WTC11 (cell line): ENCODE data around the gene FAN1. TPM values are rescaled to one million over a fixed set of nuclear protein-coding genes. Genes with fewer than 3 reads are reported as not detected.

Source experiments
- ATAC-seq: fragments of 200-7000 bp; cut with Tn5 transposase; 2 replicates; pipeline ENCODE4 v1.10.0; 2021; ENCODE audit warnings: mild to moderate bottlenecking, moderate library complexity
- CTCF ChIA-PET: fragments of 300-600 bp; sonication (Branson Sonifier 250); formaldehyde crosslinking; loops from one replicate; lab custom pipeline; 2021; ENCODE audit warnings: antibody characterized with exemption; lab: Charles Lee
- POLR2A ChIA-PET: fragments of 350-600 bp; sonication (Branson Sonifier 250); formaldehyde crosslinking; loops from one replicate; lab custom pipeline; 2021; ENCODE audit warnings: antibody characterized with exemption; lab: Charles Lee
- DNase-seq: peaks from one replicate; pipeline ENCODE4 v3.0.0; 2021; ENCODE audit warnings: low spot score
- H3K27ac Mint-ChIP-seq: 2 replicates; pipeline ENCODE4 v1.8.0; 2021; ENCODE audit warnings: mixed read lengths
- H3K27me3 Mint-ChIP-seq: 2 replicates; pipeline ENCODE4 v1.8.0; 2021; ENCODE audit warnings: low read depth, mild to moderate bottlenecking, moderate library complexity, mixed read lengths
- H3K36me3 Mint-ChIP-seq: 2 replicates; pipeline ENCODE4 v1.8.0; 2021; ENCODE audit warnings: mixed read lengths
- H3K4me1 Mint-ChIP-seq: 2 replicates; pipeline ENCODE4 v1.8.0; 2022; ENCODE audit warnings: mixed read lengths
- H3K4me3 Mint-ChIP-seq: 2 replicates; pipeline ENCODE4 v1.8.0; 2021; ENCODE audit warnings: mild to moderate bottlenecking, moderate library complexity, mixed read lengths
- H3K9me3 Mint-ChIP-seq: 2 replicates; pipeline ENCODE4 v1.8.0; 2021; ENCODE audit warnings: mixed read lengths
- AFF4 ChIP-seq: sonication (generic); formaldehyde crosslinking; IDR thresholded peaks from 2 replicates; pipeline ENCODE4 v1.8.1; 2023; ENCODE audit warnings: mild to moderate bottlenecking, missing genetic modification reagents, borderline replicate concordance
- ELF4 ChIP-seq: sonication (generic); formaldehyde crosslinking; IDR thresholded peaks from 2 replicates; pipeline ENCODE4 v1.8.1; 2022; ENCODE audit warnings: low read depth, mild to moderate bottlenecking, moderate library complexity, missing genetic modification reagents
- ETV6 ChIP-seq: sonication (generic); formaldehyde crosslinking; IDR thresholded peaks from 2 replicates; pipeline ENCODE4 v1.8.1; 2022; ENCODE audit warnings: mild to moderate bottlenecking, missing genetic modification reagents
- GABPB1 ChIP-seq: sonication (generic); formaldehyde crosslinking; IDR thresholded peaks from 2 replicates; pipeline ENCODE4 v1.8.1; 2023; ENCODE audit warnings: mild to moderate bottlenecking, missing genetic modification reagents
- HMGA2 ChIP-seq: fragments of 250-450 bp; sonication (Bioruptor Pico); IDR thresholded peaks from 2 replicates; pipeline ENCODE4 v1.4.0; 2021; ENCODE audit warnings: mild to moderate bottlenecking, moderate library complexity
- HMGXB4 ChIP-seq: sonication (generic); formaldehyde crosslinking; IDR thresholded peaks from 2 replicates; pipeline ENCODE4 v1.8.1; 2023; ENCODE audit warnings: mild to moderate bottlenecking, moderate library complexity, missing genetic modification reagents
- IRF1 ChIP-seq: sonication (generic); formaldehyde crosslinking; IDR thresholded peaks from 2 replicates; pipeline ENCODE4 v1.8.0; 2023; ENCODE audit warnings: missing genetic modification reagents
- IRF2 ChIP-seq: sonication (generic); formaldehyde crosslinking; IDR thresholded peaks from 2 replicates; pipeline ENCODE4 v1.8.0; 2022; ENCODE audit warnings: low read depth, missing genetic modification reagents, borderline replicate concordance
- JUN ChIP-seq: sonication (generic); formaldehyde crosslinking; IDR thresholded peaks from 2 replicates; pipeline ENCODE4 v1.8.0; 2023; ENCODE audit warnings: mild to moderate bottlenecking, missing genetic modification reagents
- MXD4 ChIP-seq: fragments of 250-450 bp; sonication (Bioruptor Pico); IDR thresholded peaks from 2 replicates; pipeline ENCODE4 v1.8.0; 2021; ENCODE audit warnings: mild to moderate bottlenecking, moderate library complexity, borderline replicate concordance
- MYBL2 ChIP-seq: sonication (generic); formaldehyde crosslinking; IDR thresholded peaks from 2 replicates; pipeline ENCODE4 v1.8.1; 2023; ENCODE audit warnings: mild to moderate bottlenecking, moderate library complexity, missing genetic modification reagents
- NR1H2 ChIP-seq: sonication (generic); formaldehyde crosslinking; IDR thresholded peaks from 2 replicates; pipeline ENCODE4 v1.9.0; 2021; ENCODE audit warnings: mild to moderate bottlenecking, moderate library complexity, missing genetic modification reagents
- TP53 ChIP-seq: sonication (generic); formaldehyde crosslinking; IDR thresholded peaks from 2 replicates; pipeline ENCODE4 v1.8.1; 2023; ENCODE audit warnings: mild to moderate bottlenecking, missing genetic modification reagents
- ZBTB21 ChIP-seq: sonication (generic); formaldehyde crosslinking; IDR thresholded peaks from 2 replicates; pipeline ENCODE4 v1.8.1; 2023; ENCODE audit warnings: mild to moderate bottlenecking, missing genetic modification reagents, borderline replicate concordance
- ZNF219 ChIP-seq: sonication (generic); formaldehyde crosslinking; IDR thresholded peaks from 2 replicates; pipeline ENCODE4 v1.8.0; 2023; ENCODE audit warnings: missing genetic modification reagents, mild to moderate bottlenecking, borderline replicate concordance
- ZNF232 ChIP-seq: sonication (generic); formaldehyde crosslinking; IDR thresholded peaks from 2 replicates; pipeline ENCODE4 v1.8.0; 2022; ENCODE audit warnings: mild to moderate bottlenecking, missing genetic modification reagents
- ZNF263 ChIP-seq: sonication (generic); formaldehyde crosslinking; IDR thresholded peaks from 2 replicates; pipeline ENCODE4 v1.8.1; 2022; ENCODE audit warnings: low read depth, mild to moderate bottlenecking, moderate library complexity, missing genetic modification reagents
- ZNF423 ChIP-seq: fragments of 250-450 bp; sonication (Bioruptor Pico); IDR thresholded peaks from 2 replicates; pipeline ENCODE4 v2.1.2; 2022; ENCODE audit warnings: mild to moderate bottlenecking, moderate library complexity
- total RNA-seq: library from RNA; stranded (reverse); gene quantifications from 3 replicates; pipeline ENCODE4 v1.2.3, GENCODE V29; 2021
- TF ChIP-seq, protein P1 (sequence below): sonication (generic); formaldehyde crosslinking; IDR thresholded peaks from 2 replicates; pipeline ENCODE4 v1.8.0; 2022; ENCODE audit warnings: mild to moderate bottlenecking, missing genetic modification reagents
- TF ChIP-seq, protein P2 (sequence below): sonication (generic); formaldehyde crosslinking; IDR thresholded peaks from 2 replicates; pipeline ENCODE4 v1.8.0; 2023; ENCODE audit warnings: mild to moderate bottlenecking, missing genetic modification reagents
- TF ChIP-seq, protein P3 (sequence below): sonication (generic); formaldehyde crosslinking; conservative IDR thresholded peaks from 2 replicates; pipeline ENCODE4 v1.8.1; 2022; ENCODE audit warnings: mild to moderate bottlenecking, missing genetic modification reagents
- TF ChIP-seq, protein P4 (sequence below): sonication (generic); formaldehyde crosslinking; IDR thresholded peaks from 2 replicates; pipeline ENCODE4 v1.8.1; 2023; ENCODE audit warnings: mild to moderate bottlenecking, missing genetic modification reagents
- TF ChIP-seq, protein P5 (sequence below): sonication (generic); formaldehyde crosslinking; IDR thresholded peaks from 2 replicates; pipeline ENCODE4 v1.8.1; 2023; ENCODE audit warnings: mild to moderate bottlenecking, missing genetic modification reagents, moderate library complexity

Gene FAN1
- total RNA-seq, 1 experiment from 2014 or later = 22.8 TPM

DNA sequence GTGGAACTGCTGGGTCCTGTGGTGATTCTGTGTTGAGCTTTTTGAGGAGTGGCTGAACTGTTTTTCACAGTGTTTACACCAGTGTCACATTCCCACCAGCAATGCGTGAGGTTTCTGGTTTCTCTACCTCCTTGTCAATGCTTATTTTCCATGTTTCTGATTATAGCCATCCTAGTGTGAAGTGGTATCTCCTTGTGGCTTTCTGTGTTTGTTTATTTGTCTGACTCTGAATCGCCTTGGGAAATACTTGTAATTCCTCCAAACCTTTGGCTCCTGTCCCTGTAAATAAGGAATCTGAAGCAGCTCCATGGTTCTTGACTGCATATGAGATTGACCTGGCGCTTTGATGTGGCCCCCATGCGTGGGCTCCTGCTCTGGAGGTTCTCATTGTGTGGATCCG, 20.6 kb downstream of the FAN1 start:
- no peaks in the 10 kb centered on the region for H3K27me3 Mint-ChIP-seq
- no peak overlapping the region for H3K4me3 Mint-ChIP-seq
- no peak overlapping the region for H3K27ac Mint-ChIP-seq
- POLR2A ChIA-PET = no interaction called here
- peaks cover 58% of the 10 kb centered on the region for H3K36me3 Mint-ChIP-seq
- ATAC-seq = no peak
- TF ChIP-seq HMGXB4 = no peak
- no peak for TF ChIP-seq GABPB1 (CRISPR knock-in tag)
- no peak for TF ChIP-seq IRF1
- TF ChIP-seq ETV6 = no peak
- no peak for TF ChIP-seq AFF4 (CRISPR knock-in tag)
- TF ChIP-seq TP53 (CRISPR knock-in tag) = no peak
- no peak for TF ChIP-seq HMGA2
- TF ChIP-seq, all 79 proteins: peak for 0
- Mint-ChIP-seq H3K9me3 (no peaks in the 10 kb centered on the region), H3K4me1 (peaks cover 37% of the 10 kb centered on the region)
- CTCF ChIA-PET = no interaction called here
- DNase-seq = no peak

DNA sequence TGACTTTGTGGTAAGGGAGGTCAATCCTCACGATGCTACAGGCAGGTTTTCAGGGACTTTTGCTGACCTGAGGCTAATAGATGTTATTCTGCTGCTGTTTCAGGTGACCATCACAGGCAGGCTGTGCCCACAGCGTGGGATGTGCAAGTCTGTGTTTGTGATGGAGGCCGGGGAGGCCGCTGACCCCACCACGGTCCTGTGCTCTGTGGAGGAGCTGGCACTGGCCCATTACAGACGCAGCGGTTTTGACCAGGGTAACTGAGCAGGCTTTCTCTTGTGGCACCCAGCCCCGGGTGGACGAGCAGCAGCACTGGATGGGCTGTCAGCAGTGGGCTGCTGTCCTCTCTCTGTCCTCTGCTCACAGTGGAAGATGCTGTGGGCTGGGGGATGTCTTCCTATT, 22.0 kb downstream of the FAN1 start:
- Mint-ChIP-seq H3K9me3 (no peaks in the 10 kb centered on the region), H3K27me3 (no peaks in the 10 kb centered on the region), H3K4me1 (peaks cover 34% of the 10 kb centered on the region), H3K36me3 (peaks cover 58% of the 10 kb centered on the region), H3K27ac (no peak overlapping the region), H3K4me3 (no peak overlapping the region)
- CTCF ChIA-PET = no interaction called here
- no peak for ATAC-seq
- POLR2A ChIA-PET = no interaction called here
- no peak for DNase-seq
- TF ChIP-seq ZNF232 (CRISPR knock-in tag) = no peak
- TF ChIP-seq, protein P1, sequence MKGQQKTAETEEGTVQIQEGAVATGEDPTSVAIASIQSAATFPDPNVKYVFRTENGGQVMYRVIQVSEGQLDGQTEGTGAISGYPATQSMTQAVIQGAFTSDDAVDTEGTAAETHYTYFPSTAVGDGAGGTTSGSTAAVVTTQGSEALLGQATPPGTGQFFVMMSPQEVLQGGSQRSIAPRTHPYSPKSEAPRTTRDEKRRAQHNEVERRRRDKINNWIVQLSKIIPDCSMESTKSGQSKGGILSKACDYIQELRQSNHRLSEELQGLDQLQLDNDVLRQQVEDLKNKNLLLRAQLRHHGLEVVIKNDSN (CRISPR knock-in tag) = no peak
- no peak for TF ChIP-seq NR1H2 (CRISPR knock-in tag)
- TF ChIP-seq, protein P2, sequence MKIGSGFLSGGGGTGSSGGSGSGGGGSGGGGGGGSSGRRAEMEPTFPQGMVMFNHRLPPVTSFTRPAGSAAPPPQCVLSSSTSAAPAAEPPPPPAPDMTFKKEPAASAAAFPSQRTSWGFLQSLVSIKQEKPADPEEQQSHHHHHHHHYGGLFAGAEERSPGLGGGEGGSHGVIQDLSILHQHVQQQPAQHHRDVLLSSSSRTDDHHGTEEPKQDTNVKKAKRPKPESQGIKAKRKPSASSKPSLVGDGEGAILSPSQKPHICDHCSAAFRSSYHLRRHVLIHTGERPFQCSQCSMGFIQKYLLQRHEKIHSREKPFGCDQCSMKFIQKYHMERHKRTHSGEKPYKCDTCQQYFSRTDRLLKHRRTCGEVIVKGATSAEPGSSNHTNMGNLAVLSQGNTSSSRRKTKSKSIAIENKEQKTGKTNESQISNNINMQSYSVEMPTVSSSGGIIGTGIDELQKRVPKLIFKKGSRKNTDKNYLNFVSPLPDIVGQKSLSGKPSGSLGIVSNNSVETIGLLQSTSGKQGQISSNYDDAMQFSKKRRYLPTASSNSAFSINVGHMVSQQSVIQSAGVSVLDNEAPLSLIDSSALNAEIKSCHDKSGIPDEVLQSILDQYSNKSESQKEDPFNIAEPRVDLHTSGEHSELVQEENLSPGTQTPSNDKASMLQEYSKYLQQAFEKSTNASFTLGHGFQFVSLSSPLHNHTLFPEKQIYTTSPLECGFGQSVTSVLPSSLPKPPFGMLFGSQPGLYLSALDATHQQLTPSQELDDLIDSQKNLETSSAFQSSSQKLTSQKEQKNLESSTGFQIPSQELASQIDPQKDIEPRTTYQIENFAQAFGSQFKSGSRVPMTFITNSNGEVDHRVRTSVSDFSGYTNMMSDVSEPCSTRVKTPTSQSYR (CRISPR knock-in tag) = no peak
- TF ChIP-seq HMGA2 = no peak
- no peak for TF ChIP-seq MXD4 (CRISPR knock-in tag)
- no peak for TF ChIP-seq MYBL2
- TF ChIP-seq, protein P3, sequence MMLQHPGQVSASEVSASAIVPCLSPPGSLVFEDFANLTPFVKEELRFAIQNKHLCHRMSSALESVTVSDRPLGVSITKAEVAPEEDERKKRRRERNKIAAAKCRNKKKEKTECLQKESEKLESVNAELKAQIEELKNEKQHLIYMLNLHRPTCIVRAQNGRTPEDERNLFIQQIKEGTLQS = no peak
- no peak for TF ChIP-seq ZNF423 (CRISPR knock-in tag)
- no peak for TF ChIP-seq ZNF263
- no peak for TF ChIP-seq ZBTB21 (CRISPR knock-in tag)
- TF ChIP-seq, protein P4, sequence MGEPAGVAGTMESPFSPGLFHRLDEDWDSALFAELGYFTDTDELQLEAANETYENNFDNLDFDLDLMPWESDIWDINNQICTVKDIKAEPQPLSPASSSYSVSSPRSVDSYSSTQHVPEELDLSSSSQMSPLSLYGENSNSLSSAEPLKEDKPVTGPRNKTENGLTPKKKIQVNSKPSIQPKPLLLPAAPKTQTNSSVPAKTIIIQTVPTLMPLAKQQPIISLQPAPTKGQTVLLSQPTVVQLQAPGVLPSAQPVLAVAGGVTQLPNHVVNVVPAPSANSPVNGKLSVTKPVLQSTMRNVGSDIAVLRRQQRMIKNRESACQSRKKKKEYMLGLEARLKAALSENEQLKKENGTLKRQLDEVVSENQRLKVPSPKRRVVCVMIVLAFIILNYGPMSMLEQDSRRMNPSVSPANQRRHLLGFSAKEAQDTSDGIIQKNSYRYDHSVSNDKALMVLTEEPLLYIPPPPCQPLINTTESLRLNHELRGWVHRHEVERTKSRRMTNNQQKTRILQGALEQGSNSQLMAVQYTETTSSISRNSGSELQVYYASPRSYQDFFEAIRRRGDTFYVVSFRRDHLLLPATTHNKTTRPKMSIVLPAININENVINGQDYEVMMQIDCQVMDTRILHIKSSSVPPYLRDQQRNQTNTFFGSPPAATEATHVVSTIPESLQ (CRISPR knock-in tag) = no peak
- TF ChIP-seq ELF4 (CRISPR knock-in tag) = no peak
- TF ChIP-seq, protein P5, sequence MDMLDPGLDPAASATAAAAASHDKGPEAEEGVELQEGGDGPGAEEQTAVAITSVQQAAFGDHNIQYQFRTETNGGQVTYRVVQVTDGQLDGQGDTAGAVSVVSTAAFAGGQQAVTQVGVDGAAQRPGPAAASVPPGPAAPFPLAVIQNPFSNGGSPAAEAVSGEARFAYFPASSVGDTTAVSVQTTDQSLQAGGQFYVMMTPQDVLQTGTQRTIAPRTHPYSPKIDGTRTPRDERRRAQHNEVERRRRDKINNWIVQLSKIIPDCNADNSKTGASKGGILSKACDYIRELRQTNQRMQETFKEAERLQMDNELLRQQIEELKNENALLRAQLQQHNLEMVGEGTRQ (CRISPR knock-in tag) = no peak
- TF ChIP-seq JUN = no peak
- no peak for TF ChIP-seq ETV6
- TF ChIP-seq ZNF219 (CRISPR knock-in tag) = no peak
- TF ChIP-seq IRF2 (CRISPR knock-in tag) = no peak
